Esophagus squamous epithelium (tissue), 4 donors: ENCODE measurements around the gene UROS.

Experiments used
- POLR2A ChIP-seq, 4 donors: fragments of 450-650 bp; IDR thresholded peaks; one replicate each; pipeline ENCODE4 v1.6.1; 2017; ENCODE audit warnings: antibody characterized with exemption in 4 of 4, mild to moderate bottlenecking in 4 of 4, moderate library complexity in 3 of 4
- TF ChIP-seq, protein P1 (sequence below), 6 experiments: fragments of 450-650 bp in 4 of 6; fragments of 200-600 bp in 2 of 6; sonication (generic) in 2 of 6; IDR thresholded peaks; one replicate each; pipeline ENCODE4 v1.5.1; 2016 to 2019; ENCODE audit warnings: antibody characterized with exemption in 6 of 6, mild to moderate bottlenecking in 4 of 6, moderate library complexity in 4 of 6

DNA sequence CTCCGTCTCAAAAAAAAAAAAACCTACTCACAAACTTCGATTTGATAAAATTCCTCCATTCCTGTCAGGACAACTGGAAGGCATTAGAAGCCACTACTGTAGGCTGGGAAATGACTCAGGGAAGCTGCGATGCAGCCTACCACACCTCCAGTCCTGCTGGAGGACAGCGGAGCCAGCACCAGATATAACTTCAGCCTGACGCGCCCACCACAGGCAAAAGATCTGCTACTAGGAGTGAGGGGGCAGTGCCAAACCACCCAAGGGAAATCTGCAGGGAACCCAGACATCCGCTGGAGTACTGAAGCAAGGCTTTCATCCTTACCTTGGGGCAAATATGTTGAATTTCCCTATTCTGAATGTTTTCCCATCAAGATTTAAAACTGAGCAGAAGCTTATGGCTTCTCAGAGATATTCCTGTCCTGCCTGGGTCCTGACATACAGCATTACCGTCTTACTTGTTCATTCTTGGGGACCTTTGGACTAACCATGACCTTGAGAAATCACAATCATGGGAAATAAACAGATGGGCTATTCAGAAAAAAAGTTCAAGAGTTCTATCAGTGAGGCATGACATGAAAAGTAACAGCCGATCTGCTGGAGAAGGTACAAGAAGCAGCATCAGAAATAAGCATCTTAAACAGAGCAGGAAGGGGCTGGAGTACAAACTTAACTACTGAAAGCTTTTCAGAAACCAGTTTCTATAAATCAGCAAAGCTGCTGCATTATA lies 20.7 kb upstream of the UROS start:
- TF ChIP-seq, protein P1, sequence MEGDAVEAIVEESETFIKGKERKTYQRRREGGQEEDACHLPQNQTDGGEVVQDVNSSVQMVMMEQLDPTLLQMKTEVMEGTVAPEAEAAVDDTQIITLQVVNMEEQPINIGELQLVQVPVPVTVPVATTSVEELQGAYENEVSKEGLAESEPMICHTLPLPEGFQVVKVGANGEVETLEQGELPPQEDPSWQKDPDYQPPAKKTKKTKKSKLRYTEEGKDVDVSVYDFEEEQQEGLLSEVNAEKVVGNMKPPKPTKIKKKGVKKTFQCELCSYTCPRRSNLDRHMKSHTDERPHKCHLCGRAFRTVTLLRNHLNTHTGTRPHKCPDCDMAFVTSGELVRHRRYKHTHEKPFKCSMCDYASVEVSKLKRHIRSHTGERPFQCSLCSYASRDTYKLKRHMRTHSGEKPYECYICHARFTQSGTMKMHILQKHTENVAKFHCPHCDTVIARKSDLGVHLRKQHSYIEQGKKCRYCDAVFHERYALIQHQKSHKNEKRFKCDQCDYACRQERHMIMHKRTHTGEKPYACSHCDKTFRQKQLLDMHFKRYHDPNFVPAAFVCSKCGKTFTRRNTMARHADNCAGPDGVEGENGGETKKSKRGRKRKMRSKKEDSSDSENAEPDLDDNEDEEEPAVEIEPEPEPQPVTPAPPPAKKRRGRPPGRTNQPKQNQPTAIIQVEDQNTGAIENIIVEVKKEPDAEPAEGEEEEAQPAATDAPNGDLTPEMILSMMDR (IDR thresholded peaks at IDR 0.05), result no peak
- no peak for TF ChIP-seq POLR2A (IDR thresholded peaks at IDR 0.05)
